ENCODE results near the gene MEGF6. TPM values are rescaled to one million over a fixed set of nuclear protein-coding genes. Genes with fewer than 3 reads are reported as not detected.

Gene MEGF6
- total and polyA plus RNA-seq, 2 of the 8 experiments (the other 6 are each of a cell fraction or from before 2014, with no cell fraction given) = 4.1 to 14.8 TPM

DNA sequence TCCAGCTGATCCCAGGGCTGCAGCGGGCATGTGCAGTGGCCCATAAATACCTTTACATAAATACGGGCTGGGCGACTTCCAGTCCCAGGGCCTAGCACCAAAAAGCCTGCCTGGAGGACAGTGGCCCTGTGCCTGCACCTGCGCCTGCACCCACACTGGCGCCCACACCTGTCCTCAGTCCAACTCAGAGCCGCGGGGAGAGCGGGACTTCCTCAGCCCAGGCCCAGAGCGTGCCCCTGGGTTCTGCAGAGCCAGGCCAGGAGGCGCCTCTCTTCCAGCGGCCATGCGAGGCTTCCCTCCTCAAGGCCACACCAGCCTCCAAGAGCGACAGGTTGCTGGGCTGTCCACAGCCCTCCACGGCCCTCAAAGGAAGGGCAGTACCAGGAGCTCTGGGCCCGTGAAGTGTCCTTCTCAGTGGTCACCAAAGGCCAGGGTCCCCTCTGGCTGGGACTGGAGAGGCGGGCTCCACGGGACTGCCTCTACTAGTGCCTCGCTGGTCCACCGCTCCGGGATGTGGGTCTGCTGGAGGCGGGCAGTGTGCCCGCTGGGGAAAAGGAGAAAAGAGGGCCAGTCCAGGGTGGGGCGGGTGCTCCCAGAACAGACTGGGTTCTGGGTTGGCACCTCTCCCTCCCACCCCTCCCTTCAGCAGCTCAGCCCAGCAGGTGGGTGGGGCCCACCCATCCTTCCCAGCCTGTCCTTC is 121.1 kb downstream of the MEGF6 start:
- no peak overlapping the region for H3K27ac ChIP-seq (ENCODE audit: low read depth, low read length)
- POLR2A ChIA-PET (ENCODE audit: partially characterized antibody) = interaction anchor here (1.0 to 1.8 kb wide), 2 partner anchors 9 to 18 kb away, joined by 3 to 7 read pairs; no protein-coding TSS in a partner anchor
- no peak overlapping the region for H2AK5ac ChIP-seq (ENCODE audit: low read depth, low read length)
- no peaks in the 10 kb centered on the region for H3K23me2 ChIP-seq (ENCODE audit: low read depth, low read length)
- no peaks in the 10 kb centered on the region for H3K79me1 ChIP-seq (ENCODE audit: low read depth, low read length)
- H3K9me3 ChIP-seq (ENCODE audit: insufficient read depth in 2 of 2, low read depth in 1 of 2, low read length in 1 of 2) = peaks cover 8 to 17% of the 10 kb centered on the region in 2 experiments; a peak in 2 of 4 replicates
- no peak overlapping the region for H3K56ac ChIP-seq (replicated peaks; ENCODE audit: insufficient read length, low read depth, low read length)
- H3K9ac ChIP-seq (replicated peaks in 1 of 4; ENCODE audit: extremely low read depth in 1 of 4, low read depth in 3 of 4, low read length in 3 of 4) = no peak overlapping the region
- no peak overlapping the region for H4K5ac ChIP-seq (ENCODE audit: insufficient read length, low read depth, low read length)
- H2BK120ac ChIP-seq (replicated peaks; ENCODE audit: low read depth, low read length) = no peak overlapping the region
- CTCF ChIA-PET (ENCODE audit: partially characterized antibody) = interaction anchor here (0.7 to 2.0 kb wide), 37 partner anchors 8 to 255 kb away, joined by 3 to 18 read pairs (median 6); no protein-coding TSS in a partner anchor
- peaks cover 0 to 4% of the 10 kb centered on the region in 2 experiments for H4K20me1 ChIP-seq (replicated peaks in 1 of 2; ENCODE audit: control insufficient read depth in 1 of 2, insufficient read depth in 2 of 2, low read length in 2 of 2)
- no peaks in the 10 kb centered on the region; a peak in 1 of 8 replicates for H3K36me3 ChIP-seq (ENCODE audit: control insufficient read depth in 2 of 4, insufficient read depth in 4 of 4, low read length in 3 of 4)
- H3K23ac ChIP-seq (ENCODE audit: insufficient read length) = no peak overlapping the region
- no peaks in the 10 kb centered on the region; a peak in 1 of 7 replicates for H3K4me1 ChIP-seq (replicated peaks in 1 of 4; ENCODE audit: control insufficient read depth in 3 of 4, insufficient read depth in 4 of 4, low read length in 3 of 4)
- H3K27me3 ChIP-seq (replicated peaks in 1 of 4; ENCODE audit: control insufficient read depth in 3 of 4, extremely low read depth in 1 of 4, insufficient read depth in 3 of 4, low read length in 3 of 4) = no peaks in the 10 kb centered on the region
- no peak overlapping the region for H2BK12ac ChIP-seq (ENCODE audit: low read depth, low read length)
- H3K4me2 ChIP-seq (ENCODE audit: insufficient read depth in 1 of 2, low read depth in 2 of 2, low read length in 2 of 2) = no peak overlapping the region
- no peak overlapping the region for H3K4me3 ChIP-seq (ENCODE audit: extremely low read depth in 1 of 4, insufficient read depth in 2 of 4, low read depth in 3 of 4, low read length in 4 of 4)
- no peak overlapping the region for H2AFZ ChIP-seq (ENCODE audit: low read length)
- H2BK5ac ChIP-seq (ENCODE audit: low read depth, low read length) = no peak overlapping the region
- no peak overlapping the region for H2BK20ac ChIP-seq (ENCODE audit: low read length)
- no peaks in the 10 kb centered on the region for H3K79me2 ChIP-seq (ENCODE audit: control insufficient read depth in 1 of 2, insufficient read depth in 2 of 2, low read length in 2 of 2)
- no peak overlapping the region for H3K18ac ChIP-seq (ENCODE audit: extremely low read depth, low read length)
- WGBS, 2 experiments (ENCODE audit: extremely low coverage in 1 of 2, insufficient coverage in 1 of 2, insufficient read length in 1 of 2, insufficient replicate concordance in 2 of 2, low coverage in 1 of 2, low lambda C conversion rate in 2 of 2, missing lambda C conversion rate in 1 of 2) = 95% methylated on average over 18 of the region's 23 CpGs; no CpG with 5 or more reads in 1 of the 2 experiments
- FAIRE-seq = no peak
- H3K4ac ChIP-seq (replicated peaks; ENCODE audit: insufficient read length, low read depth, low read length) = no peak overlapping the region
- H3K14ac ChIP-seq (ENCODE audit: insufficient read length) = no peak overlapping the region
- DNase-seq (ENCODE audit: low read depth in 1 of 2, low spot score in 2 of 2) = no peak
- H4K91ac ChIP-seq (replicated peaks; ENCODE audit: insufficient read length, low read length) = no peak overlapping the region
- H2BK15ac ChIP-seq (ENCODE audit: low read length) = no peak overlapping the region
- no peak overlapping the region; the same call in none of the 2 replicates for H4K8ac ChIP-seq (ENCODE audit: extremely low read depth, insufficient read depth, low read length)

Data from H1 (cell line).